CD4-positive, alpha-beta memory T cell (primary cell): Measurements from ENCODE around the gene SLC7A7. TPM values are rescaled to one million over a fixed set of nuclear protein-coding genes. Genes with fewer than 3 reads are reported as not detected.
"Not testable (repeated sequence)": the region's sequence is repeated elsewhere in the genome, so short reads cannot be mapped to it uniquely, and the experiment has no call there.

Experiments
- CTCF ChIA-PET: fragments of 350-600 bp; sonication (Branson Sonifier 250); formaldehyde crosslinking; loops from one replicate; lab custom pipeline; 2021; ENCODE audit warnings: inconsistent platforms; ENCODE audit not compliant: partially characterized antibody; lab: Charles Lee
- POLR2A ChIA-PET: fragments of 350-600 bp; sonication (Branson Sonifier 250); formaldehyde crosslinking; loops from one replicate; lab custom pipeline; 2021; ENCODE audit not compliant: partially characterized antibody; lab: Charles Lee
- DNase-seq, 5 donors: peaks; one replicate each; pipeline versions ENCODE4 v3.0.0 to v3.0.0-alpha.2; 2020 to 2022; ENCODE audit warnings: mixed read lengths in 1 of 5
- H3K27ac ChIP-seq: one replicate; pipeline ENCODE4 v1.7.0; 2013; ENCODE audit warnings: low read depth, low read length
- H3K27me3 ChIP-seq: 2 replicates; pipeline ENCODE4 v1.7.0; 2013; ENCODE audit warnings: mild to moderate bottlenecking, low read length, moderate library complexity; ENCODE audit not compliant: insufficient read depth
- H3K36me3 ChIP-seq: 2 replicates; pipeline ENCODE4 v1.7.0; 2013; ENCODE audit warnings: mild to moderate bottlenecking, low read length, moderate library complexity; ENCODE audit not compliant: insufficient read depth
- H3K4me1 ChIP-seq: 2 replicates; pipeline ENCODE4 v1.7.0; 2013; ENCODE audit warnings: mild to moderate bottlenecking, low read length, moderate library complexity; ENCODE audit not compliant: insufficient read depth
- H3K4me3 ChIP-seq, 2 donors: one replicate each; pipeline ENCODE4 v1.7.0; 2013; ENCODE audit warnings: low read length in 2 of 2, mild to moderate bottlenecking in 1 of 2
- H3K9me3 ChIP-seq, 2 donors: one replicate each; pipeline ENCODE4 v1.7.0; 2013; ENCODE audit warnings: low read length in 2 of 2, control low read depth in 1 of 2; ENCODE audit not compliant: control insufficient read depth in 1 of 2
- H3K27ac Mint-ChIP-seq, 7 donors: one replicate each; pipeline ENCODE4 v1.8.0; 2020 to 2021; ENCODE audit warnings: mixed read lengths in 7 of 7, mild to moderate bottlenecking in 6 of 7, inconsistent platforms in 3 of 7, moderate library complexity in 3 of 7
- H3K27me3 Mint-ChIP-seq, 2 donors: one replicate each; pipeline ENCODE4 v1.8.0; 2020 to 2021; ENCODE audit warnings: mixed read lengths in 2 of 2
- H3K36me3 Mint-ChIP-seq, 2 donors: one replicate each; pipeline ENCODE4 v1.8.0; 2020 to 2021; ENCODE audit warnings: mixed read lengths in 2 of 2, inconsistent platforms in 1 of 2, mild to moderate bottlenecking in 1 of 2
- H3K4me1 Mint-ChIP-seq, 4 donors: one replicate each; pipeline ENCODE4 v1.8.0; 2020 to 2021; ENCODE audit warnings: mixed read lengths in 4 of 4, mild to moderate bottlenecking in 1 of 4
- H3K4me3 Mint-ChIP-seq, 8 donors: one replicate each; pipeline ENCODE4 v1.8.0; 2020 to 2021; ENCODE audit warnings: mixed read lengths in 8 of 8, mild to moderate bottlenecking in 7 of 8, moderate library complexity in 6 of 8, inconsistent platforms in 3 of 8
- H3K9me3 Mint-ChIP-seq, 8 donors: one replicate each; pipeline ENCODE4 v1.8.0; 2020 to 2021; ENCODE audit warnings: mixed read lengths in 8 of 8, mild to moderate bottlenecking in 5 of 8, inconsistent platforms in 3 of 8, moderate library complexity in 1 of 8
- intact Hi-C: fragments of 100-400 bp; cut with micrococcal nuclease; formaldehyde crosslinking; loops from one replicate; pipeline ENCODE4 v1.15.1; 2023
- polyA plus RNA-seq, 2 donors: library from polyadenylated mRNA; unstranded; fragments of 300-500 nt; fragmentation: Illumina TruSeq; gene quantifications; one replicate each; pipeline ENCODE4 v1.2.3, GENCODE V29; 2021
- total RNA-seq, 2 experiments: library from RNA; stranded (reverse); gene quantifications; one replicate each; pipeline ENCODE4 v1.2.3, GENCODE V29; 2021

The SLC7A7 gene
- total and polyA plus RNA-seq, 4 experiments from 2014 or later, result 0.21 to 1.5 (median 0.72) TPM

DNA sequence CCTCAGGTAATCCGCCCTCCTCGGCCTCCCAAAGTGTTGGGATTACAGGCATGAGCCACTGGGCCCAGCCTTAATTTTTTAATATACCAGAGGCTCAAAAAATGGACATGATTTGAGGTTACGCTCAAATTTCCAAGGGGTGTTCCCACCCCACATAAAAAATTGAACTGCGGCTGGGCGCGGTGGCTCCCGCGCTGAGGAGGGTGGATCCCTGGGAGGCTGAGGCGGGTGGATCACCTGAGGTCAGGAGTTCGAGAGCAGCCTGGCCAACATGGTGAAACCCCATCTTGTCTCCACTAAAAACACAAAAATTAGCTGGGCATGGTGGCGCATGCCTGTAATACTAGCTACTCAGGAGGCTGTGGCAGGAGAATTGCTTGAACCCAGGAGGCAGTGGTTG, 39.1 kb upstream of the SLC7A7 start:
- not testable (repeated sequence) for H3K9me3 Mint-ChIP-seq, H3K36me3 ChIP-seq, H3K27ac Mint-ChIP-seq, H3K9me3 ChIP-seq, H3K36me3 Mint-ChIP-seq, H3K27me3 ChIP-seq, H3K4me3 ChIP-seq, H3K27ac ChIP-seq, DNase-seq
- Mint-ChIP-seq H3K4me3 (peak overlapping the region in 1 of 8 donors; percentile 20), H3K27me3 (peaks cover 6 to 11% of the 10 kb centered on the region in 2 donors), H3K4me1 (peaks cover 12 to 29% (median 20%) of the 10 kb centered on the region in 4 donors)
- intact Hi-C loops, result loop anchor here (5.0 kb wide), 1 partner anchor 652 kb away; no protein-coding TSS in a partner anchor
- H3K4me1 ChIP-seq, result peaks cover 24% of the 10 kb centered on the region
- CTCF ChIA-PET, result interaction anchor here (0.7 to 19.6 kb wide), 28 partner anchors 10 to 1029 kb away, joined by 3 to 403 read pairs (median 7); partner anchors contain the start of genes ACIN1, C14orf119, DAD1 and LRP10
- POLR2A ChIA-PET, result interaction anchor here (1.0 to 4.1 kb wide), 9 partner anchors 8 to 298 kb away, joined by 3 to 20 read pairs (median 7); partner anchors contain the start of genes DAD1 and LRP10

- H3K36me3 ChIP-seq, result no peaks in the 10 kb centered on the region
- H3K27me3 ChIP-seq, result no peaks in the 10 kb centered on the region
- Mint-ChIP-seq H3K4me1 (peaks cover 6 to 20% (median 13%) of the 10 kb centered on the region in 4 donors), H3K27me3 (peaks cover 5 to 9% of the 10 kb centered on the region in 2 donors), H3K4me3 (peak overlapping the region; percentile 84 to 89 (median 86)), H3K36me3 (no peaks in the 10 kb centered on the region), H3K9me3 (peaks cover 0 to 2% (median 0%) of the 10 kb centered on the region in 8 donors), H3K27ac (peak overlapping the region; percentile 52 to 83 (median 75))
- intact Hi-C loops, result loop anchor here (1.0 to 5.0 kb wide), 7 partner anchors 19 to 1012 kb away; no protein-coding TSS in a partner anchor
- H3K9me3 ChIP-seq, result no peaks in the 10 kb centered on the region
- peaks cover 13% of the 10 kb centered on the region for H3K4me1 ChIP-seq
- ChIA-PET CTCF (interaction anchor here (0.6 to 19.6 kb wide), 46 partner anchors 9 to 1013 kb away, joined by 3 to 403 read pairs (median 4); partner anchors contain the start of genes ACIN1, C14orf119, DAD1 and LRP10), POLR2A (interaction anchor here (0.9 to 4.1 kb wide), 10 partner anchors 18 to 297 kb away, joined by 3 to 20 read pairs (median 7); partner anchors contain the start of genes DAD1, LRP10 and OXA1L)
- DNase-seq, result peak; percentile 81 to 86 (median 83)
- H3K27ac ChIP-seq, result peak overlapping the region; percentile 34
- H3K4me3 ChIP-seq, result peak overlapping the region; percentile 72 to 77
Measured at GRCh38 chr14:22852940-22853767, 37.9 kb upstream of the SLC7A7 start.

DNA sequence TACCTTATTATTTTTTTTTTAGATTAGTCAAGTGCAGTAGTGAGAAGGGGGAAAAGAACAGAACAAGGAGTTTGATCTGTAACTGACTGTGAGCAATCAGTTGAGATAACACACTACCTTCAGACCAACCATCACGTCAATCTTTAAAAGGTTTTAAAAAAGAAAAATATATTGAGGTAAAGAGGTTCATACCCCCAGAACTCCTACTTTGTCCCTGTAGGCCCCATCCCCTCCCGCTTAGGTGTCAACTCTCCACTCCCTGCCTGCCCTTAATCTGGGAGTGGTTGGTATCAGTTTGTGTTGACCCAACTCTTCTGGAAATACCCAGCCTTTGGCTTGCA, 37.3 kb upstream of the SLC7A7 start:
- CTCF ChIA-PET, result interaction anchor here (0.6 to 19.6 kb wide), 39 partner anchors 9 to 1013 kb away, joined by 3 to 403 read pairs (median 5); partner anchors contain the start of genes ACIN1, C14orf119, DAD1 and LRP10

DNA sequence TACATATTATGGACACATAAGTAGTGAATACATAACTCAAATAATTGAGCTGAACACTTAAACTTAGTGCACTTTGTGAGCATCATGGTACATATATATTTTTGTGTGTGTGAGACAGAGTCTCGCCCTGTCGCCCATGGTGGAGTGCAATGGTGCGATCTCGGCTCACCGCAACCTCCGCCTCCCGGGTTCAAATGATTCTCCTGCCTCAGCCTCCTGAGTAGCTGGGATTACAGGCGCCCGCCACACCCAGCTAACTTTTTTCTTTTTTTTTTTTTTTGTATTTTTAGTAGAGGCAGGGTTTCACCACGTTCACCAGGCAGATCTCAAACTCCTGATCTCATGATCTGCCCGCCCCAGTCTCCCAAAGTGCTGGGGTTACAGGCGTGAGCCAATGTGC, 36.9 kb upstream of the SLC7A7 start:
- not testable (repeated sequence) for H3K4me3 ChIP-seq, H3K27me3 ChIP-seq, H3K9me3 ChIP-seq, H3K27ac ChIP-seq, H3K36me3 Mint-ChIP-seq, H3K4me3 Mint-ChIP-seq, H3K9me3 Mint-ChIP-seq, H3K36me3 ChIP-seq, H3K27ac Mint-ChIP-seq, H3K27me3 Mint-ChIP-seq
- H3K4me1 Mint-ChIP-seq, result peaks cover 2 to 16% (median 10%) of the 10 kb centered on the region in 4 donors
- CTCF ChIA-PET, result interaction anchor here (0.6 to 19.6 kb wide), 37 partner anchors 8 to 1012 kb away, joined by 3 to 403 read pairs (median 5); partner anchors contain the start of genes ACIN1, C14orf119, LRP10 and MRPL52
- intact Hi-C loops, result loop anchor here (5.0 kb wide), 1 partner anchor 650 kb away; no protein-coding TSS in a partner anchor
- H3K4me1 ChIP-seq, result peaks cover 10% of the 10 kb centered on the region
- peak in 1 of 5 donors; percentile 24 for DNase-seq
- POLR2A ChIA-PET, result interaction anchor here (1.0 to 4.1 kb wide), 8 partner anchors 19 to 296 kb away, joined by 4 to 20 read pairs (median 10); partner anchors contain the start of genes DAD1, LRP10 and OXA1L

More for the DNA sequence above, 37.3 kb upstream of the SLC7A7 start:
- Histone ChIP-seq H3K9me3 (no peaks in the 10 kb centered on the region), H3K36me3 (no peaks in the 10 kb centered on the region), H3K4me1 (peaks cover 10% of the 10 kb centered on the region), H3K4me3 (no peak overlapping the region), H3K27me3 (no peaks in the 10 kb centered on the region), H3K27ac (no peak overlapping the region)
- Mint-ChIP-seq H3K4me1 (peaks cover 3 to 16% (median 10%) of the 10 kb centered on the region in 4 donors), H3K4me3 (no peak overlapping the region), H3K9me3 (peaks cover 0 to 2% (median 0%) of the 10 kb centered on the region in 8 donors), H3K27me3 (peaks cover 5 to 9% of the 10 kb centered on the region in 2 donors), H3K27ac (peak overlapping the region in 2 of 7 donors; percentile 52 to 83), H3K36me3 (no peaks in the 10 kb centered on the region)
- POLR2A ChIA-PET, result interaction anchor here (0.9 to 4.1 kb wide), 9 partner anchors 18 to 296 kb away, joined by 3 to 20 read pairs (median 7); partner anchors contain the start of genes DAD1, LRP10 and OXA1L
- no peak for DNase-seq
- intact Hi-C loops, result loop anchor here (5.0 kb wide), 1 partner anchor 650 kb away; no protein-coding TSS in a partner anchor

GRCh38 chr14:22850944-22851764, 35.9 kb upstream of the SLC7A7 start:
- peaks cover 10% of the 10 kb centered on the region for H3K4me1 ChIP-seq
- H3K27ac Mint-ChIP-seq, result no peak overlapping the region
- H3K27me3 Mint-ChIP-seq, result peaks cover 3 to 9% of the 10 kb centered on the region in 2 donors
- DNase-seq, result no peak
- CTCF ChIA-PET, result interaction anchor here (0.8 to 19.6 kb wide), 21 partner anchors 11 to 873 kb away, joined by 3 to 403 read pairs (median 7); partner anchors contain the start of genes LRP10, MRPL52 and OXA1L
- intact Hi-C loops, result loop anchor here (5.0 kb wide), 1 partner anchor 649 kb away; no protein-coding TSS in a partner anchor
- H3K27ac ChIP-seq, result no peak overlapping the region
- peaks cover 0 to 2% (median 0%) of the 10 kb centered on the region in 8 donors for H3K9me3 Mint-ChIP-seq
- peaks cover under 1 to 12% (median 7%) of the 10 kb centered on the region in 4 donors for H3K4me1 Mint-ChIP-seq
- POLR2A ChIA-PET, result interaction anchor here (0.8 to 1.7 kb wide), 4 partner anchors 68 to 294 kb away, joined by 3 to 7 read pairs (median 4); partner anchors contain the start of genes DAD1 and RBM23
- H3K4me3 Mint-ChIP-seq, result no peak overlapping the region
- H3K36me3 ChIP-seq, result no peaks in the 10 kb centered on the region
- no peak overlapping the region for H3K4me3 ChIP-seq
- no peaks in the 10 kb centered on the region for H3K9me3 ChIP-seq
- H3K27me3 ChIP-seq, result no peaks in the 10 kb centered on the region
- H3K36me3 Mint-ChIP-seq, result no peaks in the 10 kb centered on the region

GRCh38 chr14:22849212-22849819, 34.1 kb upstream of the SLC7A7 start:
- Histone ChIP-seq H3K27me3 (no peaks in the 10 kb centered on the region), H3K36me3 (no peaks in the 10 kb centered on the region), H3K4me1 (peaks cover 10% of the 10 kb centered on the region), H3K27ac (no peak overlapping the region), H3K9me3 (no peaks in the 10 kb centered on the region), H3K4me3 (no peak overlapping the region)
- ChIA-PET CTCF (interaction anchor here (0.9 to 19.6 kb wide), 8 partner anchors 9 to 278 kb away, joined by 3 to 403 read pairs (median 5); partner anchors contain the start of genes MRPL52 and OXA1L), POLR2A (interaction anchor here (1.1 kb wide), 1 partner anchor 10 kb away, joined by 3 read pairs; no protein-coding TSS in a partner anchor)
- no peak overlapping the region for H3K4me3 Mint-ChIP-seq
- H3K27me3 Mint-ChIP-seq, result peaks cover 0 to 5% of the 10 kb centered on the region in 2 donors
- H3K9me3 Mint-ChIP-seq, result peaks cover 0 to 1% (median 0%) of the 10 kb centered on the region in 8 donors
- intact Hi-C loops, result no loop called here
- no peak for DNase-seq
- peaks cover 0 to 10% (median 6%) of the 10 kb centered on the region in 4 donors for H3K4me1 Mint-ChIP-seq
- H3K36me3 Mint-ChIP-seq, result no peaks in the 10 kb centered on the region
- H3K27ac Mint-ChIP-seq, result no peak overlapping the region
